MM.1S (cell line): Measurements from ENCODE around the gene TRIM36.

Experiments
- DNase-seq: peaks from one replicate; pipeline ENCODE4 v3.0.0-alpha.2; 2015
- H2AFZ ChIP-seq: fragments of 300-600 bp; sonication (generic); 2 replicates; pipeline ENCODE4 v1.6.0; 2016; ENCODE audit warnings: antibody characterized with exemption, low read length
- H3F3A ChIP-seq: fragments of 300-600 bp; sonication (generic); 2 replicates; pipeline ENCODE4 v1.6.1; 2016; ENCODE audit warnings: mild to moderate bottlenecking, antibody characterized with exemption, low read length, moderate library complexity, mixed read lengths; ENCODE audit not compliant: insufficient read depth
- H3K27ac ChIP-seq: fragments of 300-600 bp; sonication (generic); 2 replicates; pipeline ENCODE4 v1.5.1; 2016; ENCODE audit warnings: mild to moderate bottlenecking, low read length
- H3K27me3 ChIP-seq: fragments of 300-600 bp; sonication (generic); replicated peaks from 2 replicates; pipeline ENCODE4 v1.6.0; 2016; ENCODE audit warnings: low read length; ENCODE audit not compliant: insufficient read depth
- H3K36me3 ChIP-seq: fragments of 300-600 bp; sonication (generic); replicated peaks from 2 replicates; pipeline ENCODE4 v1.6.1; 2016; ENCODE audit warnings: mild to moderate bottlenecking, low read length, mixed read lengths; ENCODE audit not compliant: insufficient read depth
- H3K4me1 ChIP-seq: fragments of 300-600 bp; sonication (generic); 2 replicates; pipeline ENCODE4 v1.6.1; 2016; ENCODE audit warnings: low read length, mixed read lengths
- H3K4me2 ChIP-seq: fragments of 300-600 bp; sonication (generic); 2 replicates; pipeline ENCODE4 v1.6.0; 2016; ENCODE audit warnings: low read depth, low read length
- H3K4me3 ChIP-seq: fragments of 300-600 bp; sonication (generic); 2 replicates; pipeline ENCODE4 v1.5.1; 2016; ENCODE audit warnings: low read length, mixed read lengths
- H3K79me2 ChIP-seq: fragments of 300-600 bp; sonication (generic); 2 replicates; pipeline ENCODE4 v1.6.1; 2016; ENCODE audit warnings: mixed run types, low read length, mixed read lengths
- H3K9ac ChIP-seq: fragments of 300-600 bp; sonication (generic); 2 replicates; pipeline ENCODE4 v1.6.1; 2016; ENCODE audit warnings: low read length, mixed read lengths
- H3K9me2 ChIP-seq: fragments of 300-600 bp; sonication (generic); replicated peaks from 2 replicates; pipeline ENCODE4 v1.6.1; 2016; ENCODE audit warnings: mild to moderate bottlenecking, low read length, mixed read lengths; ENCODE audit not compliant: insufficient read depth
- H3K9me3 ChIP-seq: fragments of 300-600 bp; sonication (generic); replicated peaks from 2 replicates; pipeline ENCODE4 v1.6.1; 2016; ENCODE audit warnings: mild to moderate bottlenecking, low read length, mixed read lengths; ENCODE audit not compliant: insufficient read depth
- H4K20me1 ChIP-seq: fragments of 300-600 bp; sonication (generic); 2 replicates; pipeline ENCODE4 v1.6.1; 2016; ENCODE audit warnings: mild to moderate bottlenecking, low read length, moderate library complexity, mixed read lengths; ENCODE audit not compliant: insufficient read depth
- CTCF ChIP-seq: fragments of 300-600 bp; sonication (generic); IDR thresholded peaks from 2 replicates; pipeline ENCODE4 v1.5.1; 2016; ENCODE audit warnings: antibody characterized with exemption, low read length, mixed read lengths
- EZH2 ChIP-seq: fragments of 300-600 bp; sonication (generic); optimal IDR thresholded peaks from 2 replicates; pipeline ENCODE3; 2017; ENCODE audit warnings: low read depth, mild to moderate bottlenecking, antibody characterized with exemption, low read length, mixed read lengths
- EZH2phosphoT487 ChIP-seq: fragments of 300-600 bp; sonication (generic); IDR thresholded peaks from 2 replicates; pipeline ENCODE4 v1.6.1; 2018; ENCODE audit warnings: antibody characterized with exemption, low read length

TRIM36 gene

GRCh38 chr5:115109356-115109755 lies 60.4 kb downstream of the TRIM36 start:
- H3K4me2 ChIP-seq: no peak overlapping the region
- no peak overlapping the region for H3K27ac ChIP-seq
- DNase-seq: no peak
- no peak overlapping the region for H3K9ac ChIP-seq
- H3K27me3 ChIP-seq: no peaks in the 10 kb centered on the region
- no peaks in the 10 kb centered on the region for H3K79me2 ChIP-seq
- no peaks in the 10 kb centered on the region for H3K4me1 ChIP-seq
- H3K9me3 ChIP-seq: no peaks in the 10 kb centered on the region
- H3K4me3 ChIP-seq: no peak overlapping the region
- TF ChIP-seq EZH2 (no peak), EZH2phosphoT487 (no peak)
- no peak overlapping the region for H2AFZ ChIP-seq
- no peaks in the 10 kb centered on the region for H3F3A ChIP-seq
- no peaks in the 10 kb centered on the region for H3K9me2 ChIP-seq
- no peaks in the 10 kb centered on the region for H4K20me1 ChIP-seq
- H3K36me3 ChIP-seq: no peaks in the 10 kb centered on the region

- TF ChIP-seq EZH2phosphoT487: no peak
- no peak for TF ChIP-seq CTCF
- Histone ChIP-seq H3K4me2 (no peak overlapping the region), H3K9me2 (no peaks in the 10 kb centered on the region), H3K27me3 (no peaks in the 10 kb centered on the region), H3K9me3 (no peaks in the 10 kb centered on the region), H3K9ac (no peak overlapping the region), H3F3A (no peaks in the 10 kb centered on the region), H3K4me1 (no peaks in the 10 kb centered on the region), H3K79me2 (no peaks in the 10 kb centered on the region), H3K27ac (no peak overlapping the region), H2AFZ (no peak overlapping the region), H3K36me3 (no peaks in the 10 kb centered on the region), H4K20me1 (no peaks in the 10 kb centered on the region), H3K4me3 (no peak overlapping the region)
- no peak for DNase-seq
Observed at GRCh38 chr5:115100319-115100955, 69.3 kb downstream of the TRIM36 start.

GRCh38 chr5:115098041-115098702 lies 71.5 kb downstream of the TRIM36 start:
- no peaks in the 10 kb centered on the region for H3K36me3 ChIP-seq
- TF ChIP-seq EZH2: no peak
- no peak for TF ChIP-seq EZH2phosphoT487
- peak; percentile 82 for TF ChIP-seq CTCF

GRCh38 chr5:115097236-115097635 lies 72.5 kb downstream of the TRIM36 start:
- Histone ChIP-seq H3F3A (no peaks in the 10 kb centered on the region), H3K27me3 (no peaks in the 10 kb centered on the region), H2AFZ (no peak overlapping the region), H3K4me1 (no peaks in the 10 kb centered on the region), H3K9me3 (no peaks in the 10 kb centered on the region), H3K79me2 (no peaks in the 10 kb centered on the region), H3K4me3 (no peak overlapping the region), H3K27ac (no peak overlapping the region), H3K9ac (no peak overlapping the region), H4K20me1 (no peaks in the 10 kb centered on the region), H3K4me2 (no peak overlapping the region), H3K9me2 (no peaks in the 10 kb centered on the region), H3K36me3 (no peaks in the 10 kb centered on the region)
- TF ChIP-seq EZH2: no peak
- no peak for TF ChIP-seq EZH2phosphoT487
- no peak for TF ChIP-seq CTCF
- DNase-seq: no peak

More at GRCh38 chr5:115098041-115098702, 71.5 kb downstream of the TRIM36 start:
- Histone ChIP-seq H4K20me1 (no peaks in the 10 kb centered on the region), H3K9me3 (no peaks in the 10 kb centered on the region), H2AFZ (no peak overlapping the region), H3K79me2 (no peaks in the 10 kb centered on the region), H3F3A (no peaks in the 10 kb centered on the region), H3K9ac (no peak overlapping the region), H3K4me3 (no peak overlapping the region), H3K27me3 (no peaks in the 10 kb centered on the region), H3K9me2 (no peaks in the 10 kb centered on the region), H3K27ac (no peak overlapping the region), H3K4me2 (no peak overlapping the region), H3K4me1 (no peaks in the 10 kb centered on the region)
- DNase-seq: peak; percentile 57
